KOPT-K1 (cell line): ENCODE results near the gene NOX3.
A peak's percentile ranks its signal among the peaks of the same experiment; 100 is the strongest.

Source experiments
- H3K27ac ChIP-seq: fragments of 200-600 bp; sonication (generic); 2 replicates; pipeline ENCODE4 v1.5.1; 2016; ENCODE audit warnings: antibody characterized with exemption, mild to moderate bottlenecking, low read depth, low read length; ENCODE audit not compliant: poor library complexity, severe bottlenecking
- H3K36me3 ChIP-seq: fragments of 200-600 bp; sonication (generic); 2 replicates; pipeline ENCODE4 v1.5.1; 2017; ENCODE audit warnings: antibody characterized with exemption, mild to moderate bottlenecking, low read length, moderate library complexity; ENCODE audit not compliant: insufficient read depth
- H3K9me3 ChIP-seq: fragments of 200-600 bp; sonication (generic); 2 replicates; pipeline ENCODE4 v1.5.1; 2017; ENCODE audit warnings: antibody characterized with exemption, low read length, mild to moderate bottlenecking; ENCODE audit not compliant: insufficient read depth, poor library complexity, severe bottlenecking

Gene NOX3

DNA sequence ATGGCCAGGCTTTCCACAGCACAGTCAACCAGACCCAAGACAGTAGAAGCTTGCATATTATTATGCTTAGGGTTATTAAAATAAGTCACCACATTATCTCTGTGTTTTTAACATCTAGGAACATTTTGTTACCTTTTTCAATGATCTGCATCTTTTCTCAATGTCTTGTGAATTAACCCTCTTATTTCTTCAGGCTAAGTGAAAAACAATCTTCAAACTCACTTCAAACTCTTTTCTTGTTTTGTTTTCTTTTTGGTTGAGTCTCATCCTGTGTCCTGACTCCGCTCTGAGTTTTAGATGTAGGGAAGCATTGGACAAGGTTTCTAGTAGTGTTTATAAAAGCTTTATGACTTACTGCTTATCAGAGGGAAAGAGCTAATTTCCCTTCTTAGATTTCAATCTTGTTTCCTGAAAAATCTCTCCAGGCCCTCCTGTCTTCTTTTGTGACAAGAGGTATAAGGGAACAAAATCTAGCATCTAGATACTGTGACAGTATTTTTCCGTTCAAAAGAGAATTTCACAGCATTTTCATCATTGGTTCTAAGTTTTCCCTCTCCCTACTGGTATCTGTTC is 26.2 kb downstream of the NOX3 start:
- H3K36me3 ChIP-seq: no peaks in the 10 kb centered on the region
- H3K9me3 ChIP-seq: no peaks in the 10 kb centered on the region
- no peak overlapping the region for H3K27ac ChIP-seq

- Histone ChIP-seq H3K36me3 (no peaks in the 10 kb centered on the region), H3K9me3 (no peaks in the 10 kb centered on the region), H3K27ac (no peak overlapping the region)
Measured at GRCh38 chr6:155426408-155426945, 29.2 kb downstream of the NOX3 start.

DNA sequence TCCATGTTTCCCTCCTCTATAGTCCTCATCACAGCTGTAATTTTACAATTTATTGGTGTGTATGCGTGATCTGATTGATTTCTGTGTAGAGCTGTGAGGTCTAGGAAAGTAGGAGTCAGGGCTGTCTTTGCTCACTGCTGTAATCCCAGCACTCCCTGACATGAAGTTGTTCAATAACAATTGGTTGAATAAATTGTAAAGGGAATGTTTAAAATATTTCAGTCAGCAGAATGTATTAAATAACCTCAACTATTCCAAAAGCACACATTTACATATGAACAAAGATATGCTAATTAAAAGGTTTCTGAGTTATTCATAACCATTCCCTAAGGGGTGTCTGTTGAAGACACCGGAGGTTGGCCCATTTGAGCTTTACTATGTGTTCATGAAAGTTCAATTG is 31.5 kb downstream of the NOX3 start:
- H3K36me3 ChIP-seq: no peaks in the 10 kb centered on the region
- no peak overlapping the region for H3K27ac ChIP-seq
- no peaks in the 10 kb centered on the region for H3K9me3 ChIP-seq

- H3K9me3 ChIP-seq: no peaks in the 10 kb centered on the region
- no peak overlapping the region for H3K27ac ChIP-seq
- no peaks in the 10 kb centered on the region for H3K36me3 ChIP-seq
Measured at GRCh38 chr6:155422635-155423034, 33.0 kb downstream of the NOX3 start.

- no peaks in the 10 kb centered on the region for H3K36me3 ChIP-seq
- H3K9me3 ChIP-seq: no peaks in the 10 kb centered on the region
- no peak overlapping the region for H3K27ac ChIP-seq
Measured at GRCh38 chr6:155420492-155420891, 35.1 kb downstream of the NOX3 start.

DNA sequence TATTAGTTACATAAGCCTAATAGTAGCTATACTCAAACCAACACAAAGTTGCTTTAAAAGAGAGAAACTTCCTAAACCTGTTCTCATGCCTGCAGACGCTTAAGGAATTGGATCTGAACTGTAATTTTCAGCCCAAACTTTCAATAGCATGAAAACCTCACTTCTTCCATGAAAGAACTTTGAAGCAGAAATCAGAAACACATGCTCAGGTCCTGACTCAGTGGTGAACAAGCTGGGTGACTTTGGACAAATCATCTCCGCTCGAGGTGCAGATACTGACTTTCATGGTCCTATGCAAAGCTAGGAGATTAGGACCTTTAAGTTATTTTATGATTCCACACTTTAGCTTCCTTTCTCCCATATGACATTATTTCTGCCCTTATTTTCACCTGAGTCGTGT is 36.5 kb downstream of the NOX3 start:
- Histone ChIP-seq H3K9me3 (no peaks in the 10 kb centered on the region), H3K27ac (no peak overlapping the region), H3K36me3 (no peaks in the 10 kb centered on the region)

DNA sequence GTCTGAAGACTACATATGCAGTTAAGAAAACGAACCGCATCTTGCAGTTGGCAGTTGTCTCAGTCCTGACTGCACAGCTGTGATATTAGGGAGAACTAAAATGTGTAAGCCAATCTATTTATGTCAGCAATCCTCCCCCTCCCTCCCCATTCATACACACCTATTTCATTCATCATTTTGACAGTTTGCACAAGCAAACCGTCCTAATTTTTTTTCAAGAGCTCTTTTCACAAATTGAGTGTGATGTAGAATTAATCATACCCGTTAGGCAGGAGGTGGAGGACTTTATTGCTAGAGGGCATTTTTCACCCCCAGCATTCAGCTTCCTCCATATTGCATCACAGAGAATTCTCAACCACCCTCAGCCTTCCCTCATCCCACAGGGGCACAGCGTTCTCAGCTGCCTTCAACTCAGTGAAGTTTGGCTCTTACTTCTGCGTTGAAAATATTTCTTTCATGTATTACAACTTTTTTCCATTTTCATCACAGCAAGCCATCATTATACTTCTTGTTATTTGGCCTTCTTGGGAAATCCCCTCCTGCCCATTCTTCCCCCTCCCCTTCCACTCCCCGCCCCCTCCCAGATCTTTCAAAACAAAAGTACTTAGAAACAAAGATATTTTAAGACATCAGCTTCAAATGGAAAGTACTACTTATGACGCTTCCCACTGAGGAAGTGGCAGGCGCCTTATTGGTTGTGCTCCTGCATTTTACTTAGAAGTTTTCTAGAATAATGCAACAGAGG is 37.5 kb downstream of the NOX3 start:
- Histone ChIP-seq H3K9me3 (no peaks in the 10 kb centered on the region), H3K36me3 (no peaks in the 10 kb centered on the region), H3K27ac (peak overlapping the region; percentile 18)

GRCh38 chr6:155417454-155417853 is 38.2 kb downstream of the NOX3 start:
- no peaks in the 10 kb centered on the region for H3K9me3 ChIP-seq
- no peaks in the 10 kb centered on the region for H3K36me3 ChIP-seq
- no peak overlapping the region for H3K27ac ChIP-seq

DNA sequence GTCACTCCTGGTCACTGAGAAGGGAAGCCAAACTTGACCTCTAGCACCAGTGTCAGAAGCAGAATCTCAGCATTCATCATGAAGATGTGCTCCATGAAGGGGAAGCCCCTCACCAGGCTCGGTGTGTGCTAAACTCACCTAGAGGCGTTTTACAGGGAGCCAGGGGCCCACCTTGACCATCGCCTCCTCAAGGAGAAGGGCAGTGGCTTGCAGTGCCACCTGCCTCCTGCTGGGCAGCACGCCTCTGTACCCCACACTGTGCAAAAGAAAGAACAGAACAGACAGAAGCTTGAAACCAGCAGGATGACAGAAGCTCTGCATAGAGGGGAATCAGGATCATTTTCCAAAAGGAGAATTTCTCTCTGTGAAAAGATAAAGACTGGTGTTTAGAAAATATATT is 39.7 kb downstream of the NOX3 start:
- no peaks in the 10 kb centered on the region for H3K36me3 ChIP-seq
- H3K27ac ChIP-seq: no peak overlapping the region
- H3K9me3 ChIP-seq: no peaks in the 10 kb centered on the region

DNA sequence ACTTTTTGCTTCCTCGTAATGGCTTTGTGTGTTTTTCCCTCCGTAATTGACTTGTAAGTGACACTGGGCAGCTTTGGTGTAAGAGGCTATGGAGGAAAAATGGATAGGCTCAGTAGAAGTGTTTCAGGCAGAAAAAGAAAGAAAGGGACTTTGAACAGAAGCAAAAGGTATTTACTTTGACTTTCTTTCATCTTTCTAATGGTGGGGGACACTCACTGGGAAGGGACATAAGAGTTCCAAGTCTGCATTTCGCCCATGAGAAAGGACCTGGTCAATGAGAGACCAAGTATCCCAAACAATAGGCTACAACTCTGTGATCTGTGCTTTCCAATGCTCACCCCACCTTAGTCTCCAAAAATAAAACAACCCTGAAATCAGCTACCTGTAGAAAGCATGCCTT is 41.6 kb downstream of the NOX3 start:
- H3K27ac ChIP-seq: no peak overlapping the region
- H3K9me3 ChIP-seq: no peaks in the 10 kb centered on the region
- H3K36me3 ChIP-seq: no peaks in the 10 kb centered on the region

DNA sequence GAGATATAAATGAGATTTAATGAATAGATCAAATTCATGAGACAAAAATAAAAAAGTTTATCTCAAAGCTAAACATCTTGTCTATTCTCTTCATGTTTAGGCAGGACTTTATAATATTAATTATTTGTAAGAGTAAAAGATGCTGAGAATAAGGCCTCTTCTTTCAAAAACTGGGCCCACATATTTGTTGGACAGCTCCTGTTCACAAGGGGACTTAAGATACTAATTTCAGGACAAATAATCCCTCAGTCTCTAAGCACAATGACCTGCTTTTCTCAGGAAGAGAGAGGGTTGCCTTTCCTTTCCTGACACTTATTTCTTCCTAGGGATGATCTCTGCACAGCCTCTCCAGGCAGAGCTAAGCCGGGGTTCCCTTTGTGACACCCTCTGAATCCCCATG is 43.3 kb downstream of the NOX3 start:
- Histone ChIP-seq H3K27ac (no peak overlapping the region), H3K9me3 (no peaks in the 10 kb centered on the region), H3K36me3 (no peaks in the 10 kb centered on the region)

GRCh38 chr6:155411154-155412052 is 44.2 kb downstream of the NOX3 start:
- no peaks in the 10 kb centered on the region for H3K9me3 ChIP-seq
- H3K27ac ChIP-seq: no peak overlapping the region
- H3K36me3 ChIP-seq: no peaks in the 10 kb centered on the region

- no peaks in the 10 kb centered on the region for H3K36me3 ChIP-seq
- H3K9me3 ChIP-seq: no peaks in the 10 kb centered on the region
- no peak overlapping the region for H3K27ac ChIP-seq
Measured at GRCh38 chr6:155409391-155409790, 46.2 kb downstream of the NOX3 start.

GRCh38 chr6:155408981-155409380 is 46.7 kb downstream of the NOX3 start:
- Histone ChIP-seq H3K27ac (no peak overlapping the region), H3K36me3 (no peaks in the 10 kb centered on the region)

GRCh38 chr6:155408231-155408630 is 47.4 kb downstream of the NOX3 start:
- no peak overlapping the region for H3K27ac ChIP-seq
- no peaks in the 10 kb centered on the region for H3K36me3 ChIP-seq
- H3K9me3 ChIP-seq: no peaks in the 10 kb centered on the region

More at GRCh38 chr6:155408981-155409380, 46.7 kb downstream of the NOX3 start:
- H3K9me3 ChIP-seq: no peaks in the 10 kb centered on the region
